ENCODE measurements around the gene TAF11L2.
A peak's percentile ranks its signal among the peaks of the same experiment; 100 is the strongest.
"Not testable (repeated sequence)": the region's sequence is repeated elsewhere in the genome, so short reads cannot be mapped to it uniquely, and the experiment has no call there.

TAF11L2 gene

DNA sequence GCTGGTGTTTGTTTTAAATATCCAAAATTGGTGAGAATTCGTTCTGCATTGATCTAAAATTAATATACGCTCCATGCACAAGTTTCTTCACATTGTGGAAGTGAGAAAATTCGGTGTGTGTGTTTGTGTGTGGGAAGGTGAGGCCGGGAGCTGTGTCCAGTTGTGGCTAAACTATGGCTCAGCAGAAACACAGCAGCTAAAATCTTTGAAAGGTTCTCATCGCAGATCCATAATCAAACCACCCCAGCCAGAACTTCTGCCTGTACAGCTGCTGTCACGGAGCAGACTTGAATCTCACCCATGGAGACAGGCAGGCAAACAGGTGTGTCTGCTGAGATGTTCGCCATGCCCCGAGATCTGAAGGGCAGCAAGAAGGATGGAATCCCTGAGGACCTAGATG is at the start of gene TAF11L2:
Gene TAF11L2 (plus strand): TSS at position 301 of the 400 bp plus-strand sequence.
- DNase-seq = not testable (repeated sequence)

DNA sequence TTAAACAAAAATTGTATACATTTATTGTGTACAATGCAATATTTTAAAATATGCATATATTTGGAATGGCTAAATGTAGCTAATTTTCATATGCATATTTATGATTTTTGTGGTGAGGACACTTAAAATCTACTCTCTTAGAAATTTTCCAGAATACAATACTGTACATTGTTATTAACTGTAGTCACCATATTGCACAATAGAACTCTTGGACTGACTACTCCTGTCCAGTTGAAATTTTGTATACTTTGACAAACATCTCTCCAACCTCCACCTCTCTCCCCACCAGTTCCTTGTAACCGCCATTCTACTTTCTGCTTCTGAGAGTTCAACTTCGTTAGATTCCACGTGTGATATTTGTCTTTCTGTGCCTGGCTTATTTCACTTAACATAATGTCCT is 49.2 kb upstream of the TAF11L2 start:
- DNase-seq = no peak

DNA sequence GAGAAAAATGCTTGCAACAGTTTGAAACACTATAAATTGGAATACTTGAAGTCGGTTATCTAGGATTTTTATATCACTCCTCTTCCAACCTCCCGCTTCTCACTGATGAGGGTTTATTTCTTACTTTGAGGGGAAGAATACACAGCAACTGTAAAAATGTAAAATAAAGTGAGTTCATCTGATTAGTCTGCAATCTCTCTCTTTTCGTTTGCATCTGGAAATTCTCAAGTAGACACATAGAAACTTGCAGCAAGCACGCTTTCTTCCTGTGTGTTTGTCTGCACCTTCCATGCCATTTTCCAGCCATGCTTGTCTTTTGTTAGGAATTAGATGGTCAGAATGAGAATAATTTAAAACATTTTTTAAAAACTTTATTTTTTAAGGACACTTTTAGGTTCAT is 45.1 kb upstream of the TAF11L2 start:
- DNase-seq = no peak

DNA sequence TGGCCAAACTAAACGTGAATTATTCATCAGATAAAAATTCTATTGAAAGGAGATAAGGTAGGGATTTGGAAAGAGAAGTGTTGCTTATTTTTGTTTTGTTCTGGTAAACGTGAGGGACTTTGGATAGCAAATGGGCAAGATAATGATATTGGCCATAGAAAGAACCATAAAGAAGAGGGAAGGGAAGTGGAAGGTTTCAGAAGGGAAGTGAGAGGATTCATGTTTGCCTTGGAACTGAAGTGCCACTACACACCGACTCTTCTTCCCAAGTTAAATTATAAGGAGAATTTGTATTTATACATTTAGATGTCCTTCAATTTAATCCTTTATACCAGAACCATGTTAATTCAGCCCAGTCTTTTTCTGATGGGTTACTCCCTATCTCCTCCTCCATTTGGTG is 42.1 kb upstream of the TAF11L2 start:
- DNase-seq = no peak

DNA sequence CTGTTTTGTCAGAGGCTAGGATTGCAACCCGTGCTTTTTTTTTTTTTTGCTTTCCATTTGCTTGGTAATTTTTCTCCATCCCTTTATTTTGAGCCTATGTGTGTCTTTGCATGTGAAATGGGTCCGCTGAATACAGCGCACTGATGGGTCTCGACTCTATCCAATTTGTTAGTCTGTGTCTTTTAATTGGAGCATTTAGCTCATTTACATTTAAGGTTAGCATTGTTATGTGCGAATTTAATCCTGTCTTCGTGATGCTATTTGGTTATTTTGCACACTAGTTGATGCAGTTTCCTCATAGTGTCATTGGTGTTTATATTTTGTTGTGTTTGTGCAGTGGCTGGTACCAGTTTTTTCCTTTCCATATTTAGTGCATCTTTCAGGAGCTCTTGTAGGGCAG is 36.2 kb upstream of the TAF11L2 start:
- no peak for DNase-seq

DNA sequence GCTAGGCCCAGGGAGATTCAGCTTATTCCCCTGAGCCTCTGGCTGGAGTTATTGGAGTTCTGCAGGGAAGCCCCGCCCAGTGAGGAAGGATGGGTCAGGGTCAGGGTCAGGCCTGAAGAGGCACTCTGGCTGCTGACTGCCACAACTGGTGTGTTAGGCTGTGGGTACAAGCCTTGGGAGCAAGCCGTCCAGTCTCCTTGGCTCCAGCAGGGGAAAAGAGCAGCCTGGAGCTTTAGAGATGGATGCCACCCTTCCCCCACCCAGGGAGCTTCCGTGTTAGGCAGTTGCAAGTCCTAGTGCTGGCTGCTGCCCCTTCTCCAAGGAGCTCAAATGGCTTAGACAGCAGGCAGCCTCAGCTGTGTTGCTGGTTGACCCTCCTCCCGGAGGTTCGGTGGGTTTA is 34.4 kb upstream of the TAF11L2 start:
- DNase-seq = no peak

DNA sequence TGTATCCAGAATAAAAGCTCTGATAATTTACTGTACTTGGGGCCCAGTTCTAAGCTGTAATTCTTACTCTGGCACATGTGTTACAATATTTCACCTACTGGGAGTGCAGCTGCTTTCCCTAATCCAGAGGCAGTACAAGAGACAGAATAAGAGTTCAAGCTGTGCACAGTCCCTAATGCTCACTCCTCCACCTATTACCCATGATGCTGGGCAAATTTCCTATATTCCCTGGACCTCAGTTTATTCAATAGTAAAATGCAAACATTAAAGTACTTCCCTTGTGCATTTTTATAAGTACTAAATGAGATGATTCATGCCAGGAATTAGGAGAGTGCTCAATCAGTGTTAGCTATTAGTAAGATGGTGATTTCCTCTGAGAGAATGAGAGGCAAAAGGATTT is 28.0 kb upstream of the TAF11L2 start:
- DNase-seq = no peak

DNA sequence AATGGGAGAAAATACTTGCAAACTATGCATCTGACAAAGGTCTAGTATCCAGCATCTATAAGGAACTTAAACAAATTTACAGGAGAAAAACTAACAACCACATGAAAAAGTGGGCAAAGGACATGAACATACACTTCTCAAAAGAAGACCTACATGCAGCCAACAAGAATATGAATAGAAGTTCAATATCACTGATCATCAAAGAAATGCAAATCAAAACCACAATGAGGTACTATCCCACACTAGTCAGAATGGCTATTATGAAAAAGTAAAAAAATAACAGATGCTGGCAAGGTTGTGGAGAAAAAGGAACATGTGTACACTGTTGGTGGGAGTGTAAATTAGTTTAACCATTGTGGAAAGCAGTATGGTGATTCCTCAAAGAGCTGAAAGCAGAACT is 23.0 kb upstream of the TAF11L2 start:
- DNase-seq = not testable (repeated sequence)

DNA sequence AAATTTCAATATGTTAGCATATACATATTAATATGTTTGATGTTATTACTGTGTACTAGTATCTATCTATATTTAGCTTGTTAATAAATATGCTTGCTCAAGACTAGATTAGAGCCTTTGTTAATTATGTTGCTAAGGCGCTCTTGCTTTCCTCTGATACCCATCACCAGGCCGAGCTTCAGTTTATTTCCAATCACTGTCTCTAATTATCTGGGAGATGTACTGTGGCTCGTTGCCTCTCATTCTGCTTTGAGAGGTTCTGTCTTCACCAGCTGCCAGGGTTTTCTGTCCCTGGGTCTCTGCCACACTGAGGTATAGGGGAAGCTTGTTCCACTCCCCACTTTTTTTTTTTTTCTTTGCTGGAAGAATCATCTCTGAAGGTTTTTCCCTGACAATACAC is 21.0 kb upstream of the TAF11L2 start:
- no peak for DNase-seq

DNA sequence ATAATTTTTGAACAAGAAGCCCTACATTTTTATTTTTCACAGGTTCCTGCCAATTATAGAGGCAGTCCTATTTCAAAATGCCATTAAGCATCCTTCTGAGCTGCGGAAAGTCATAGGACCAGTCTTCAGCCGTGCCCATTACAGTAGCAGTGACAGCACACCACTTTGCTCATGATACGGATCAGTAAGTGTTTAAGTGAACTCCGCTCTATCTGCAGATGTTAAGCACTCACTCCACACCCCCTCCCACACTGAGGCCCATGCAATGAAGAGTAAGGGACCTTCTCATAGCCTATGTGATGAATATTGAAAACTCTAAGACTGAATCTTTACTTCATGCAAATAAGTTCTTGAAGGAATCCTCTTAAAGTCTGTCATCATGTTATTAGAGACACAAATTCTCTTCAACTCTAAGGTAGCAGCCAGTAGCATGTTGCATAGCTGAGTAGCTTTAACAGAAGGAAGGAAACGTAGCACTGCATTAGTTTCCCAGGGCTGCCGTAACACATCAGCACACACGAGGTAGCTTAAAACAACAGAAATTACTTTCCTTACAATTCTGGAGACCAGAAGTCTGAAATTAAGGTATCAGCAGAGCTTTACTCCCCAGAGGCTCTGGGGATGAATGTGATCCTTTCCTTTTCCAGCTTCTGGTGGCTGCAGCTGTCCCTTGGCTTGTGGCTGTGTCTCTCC is 20.3 kb upstream of the TAF11L2 start:
- no peak for DNase-seq

DNA sequence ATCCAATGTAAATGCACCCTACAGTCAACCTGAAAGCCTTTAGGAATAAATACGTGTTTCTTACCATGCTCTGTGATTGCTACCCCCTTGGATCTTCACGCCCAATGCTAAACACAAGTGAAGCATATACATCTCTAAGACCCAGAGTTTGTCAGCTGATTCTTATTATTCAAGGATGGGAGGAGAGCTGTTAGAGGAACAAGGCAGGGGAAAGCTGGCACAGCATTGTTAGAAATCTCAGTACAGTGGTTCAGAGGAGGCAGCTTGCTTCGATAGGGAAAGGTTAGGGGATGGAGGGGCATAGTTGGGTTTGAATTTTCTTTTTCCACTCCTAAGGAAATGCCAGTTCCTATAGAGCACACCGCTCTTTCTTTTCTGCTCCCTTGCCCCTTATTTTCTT is 16.7 kb upstream of the TAF11L2 start:
- no peak for DNase-seq

DNA sequence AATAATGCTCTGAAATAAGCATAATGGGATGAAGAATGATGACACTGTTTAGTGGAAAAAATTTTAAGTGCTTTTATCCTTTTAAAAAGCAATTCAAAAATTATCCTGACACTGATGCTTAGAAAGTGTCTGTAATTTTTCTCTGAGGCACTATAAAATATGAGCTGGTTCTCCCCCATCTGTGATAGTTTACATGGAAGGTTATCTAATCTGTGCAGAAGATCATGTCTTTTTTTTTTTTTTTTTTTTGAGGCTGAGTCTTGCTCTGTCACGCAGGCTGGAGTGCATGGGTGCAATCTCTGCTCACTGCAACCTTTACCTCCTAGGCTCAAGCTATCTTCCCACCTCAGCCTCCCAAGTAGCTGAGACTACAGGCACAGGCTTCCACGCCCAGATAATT is 15.2 kb upstream of the TAF11L2 start:
- DNase-seq = no peak

DNA sequence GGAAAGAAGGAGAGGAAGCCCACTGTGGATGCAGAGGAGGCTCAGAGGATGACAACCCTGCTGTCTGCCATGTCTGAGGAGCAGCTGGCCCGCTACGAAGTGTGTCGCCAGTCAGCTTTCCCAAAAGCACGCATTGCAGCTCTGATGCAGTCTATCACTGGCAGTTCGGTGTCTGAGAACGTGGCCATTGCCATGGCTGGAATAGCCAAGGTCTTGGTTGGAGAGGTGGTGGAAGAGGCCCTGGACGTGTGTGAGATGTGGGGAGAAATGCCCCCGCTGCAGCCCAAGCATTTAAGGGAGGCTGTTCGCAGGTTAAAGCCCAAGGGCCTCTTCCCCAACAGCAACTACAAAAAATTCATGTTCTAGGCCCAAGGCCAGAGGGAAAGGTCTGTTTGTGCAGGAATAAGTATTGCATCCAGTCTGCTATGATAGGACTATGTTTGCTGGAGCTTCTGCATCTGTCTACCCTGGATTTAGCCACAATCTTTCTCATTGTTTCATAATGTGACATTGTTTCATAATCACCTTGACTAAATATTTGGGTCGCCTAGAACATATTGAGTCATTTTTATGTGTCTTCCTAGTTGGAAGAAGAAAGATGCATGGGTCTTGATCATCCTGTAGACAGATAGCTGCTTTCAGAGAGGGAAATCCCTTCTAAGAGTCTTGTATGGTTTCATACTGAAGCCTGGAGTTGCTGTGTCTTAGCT is 11.4 kb upstream of the TAF11L2 start:
- DNase-seq = not testable (repeated sequence)

DNA sequence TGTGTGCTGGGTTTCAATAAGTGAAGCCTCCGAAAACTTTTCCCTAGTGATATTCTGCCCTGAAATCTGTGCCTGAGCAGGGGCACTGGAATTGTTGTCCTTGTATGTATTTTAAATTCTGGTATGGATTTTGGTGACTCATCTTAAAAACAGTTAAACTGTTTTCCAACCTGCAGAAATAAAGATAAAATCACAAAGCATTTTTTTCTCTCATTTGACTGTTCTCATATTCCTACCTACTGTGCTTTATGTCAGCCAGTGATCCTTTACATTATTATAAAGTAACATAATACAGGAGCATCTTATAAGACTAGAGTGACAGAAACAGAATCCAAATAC is 10.9 kb upstream of the TAF11L2 start:
- no peak for DNase-seq

DNA sequence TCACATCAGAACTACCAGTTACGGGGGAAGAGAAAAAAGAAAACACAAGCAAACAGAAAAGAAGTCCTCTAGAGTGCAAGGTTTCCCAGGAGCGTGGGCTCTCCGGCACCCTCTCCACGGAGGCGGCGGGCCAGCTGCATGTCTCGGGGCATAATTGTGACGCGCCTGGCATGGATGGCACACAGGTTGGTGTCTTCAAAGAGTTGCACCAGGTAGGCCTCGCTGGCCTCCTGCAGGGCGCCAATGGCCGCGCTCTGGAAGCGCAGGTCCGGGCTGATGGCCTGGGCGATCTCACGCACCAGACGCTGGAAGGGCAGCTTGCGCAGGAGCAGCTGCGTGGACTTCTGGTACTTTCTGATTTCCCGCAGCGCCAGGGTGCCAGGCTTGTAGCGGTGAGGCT is 6.8 kb upstream of the TAF11L2 start:
- not testable (repeated sequence) for DNase-seq

DNA sequence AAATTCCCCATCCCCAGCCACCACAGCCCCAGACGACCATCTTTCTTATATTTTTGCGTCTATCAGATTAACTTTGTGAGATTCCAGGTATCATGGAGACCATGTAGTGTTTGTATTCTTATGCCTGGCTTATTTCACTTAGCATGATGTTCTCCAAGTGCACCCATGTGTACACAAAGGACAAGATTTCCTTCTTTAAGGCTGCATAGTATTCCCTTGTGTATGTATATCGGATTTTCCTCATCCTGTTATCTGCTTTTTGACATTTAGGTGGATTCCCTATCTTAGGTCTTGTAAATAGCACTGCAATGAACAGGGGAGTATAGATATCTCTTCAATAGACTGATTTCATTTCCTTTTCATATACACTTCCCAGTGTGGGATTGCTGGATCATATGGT is 5.3 kb upstream of the TAF11L2 start:
- no peak for DNase-seq

DNA sequence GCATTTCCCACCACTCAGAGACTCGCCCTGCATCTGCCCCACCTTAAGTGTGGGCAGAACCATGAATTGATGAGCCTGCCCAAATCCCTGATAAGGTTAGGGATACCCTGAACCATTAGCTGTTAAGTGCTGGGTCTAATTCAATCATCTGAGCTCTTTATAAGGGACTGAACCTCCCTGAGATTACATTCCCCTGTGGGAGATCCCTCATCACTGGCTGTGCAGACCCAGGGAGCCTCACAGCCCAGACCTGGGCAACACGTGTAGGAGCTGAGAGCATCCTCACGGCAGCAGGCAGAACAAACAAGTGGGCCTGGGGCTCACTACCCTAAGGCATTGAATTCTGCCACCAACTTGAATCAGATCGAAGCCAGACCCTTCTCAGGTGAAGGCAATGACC is 585 bp upstream of the TAF11L2 start:
- no peak for DNase-seq

DNA sequence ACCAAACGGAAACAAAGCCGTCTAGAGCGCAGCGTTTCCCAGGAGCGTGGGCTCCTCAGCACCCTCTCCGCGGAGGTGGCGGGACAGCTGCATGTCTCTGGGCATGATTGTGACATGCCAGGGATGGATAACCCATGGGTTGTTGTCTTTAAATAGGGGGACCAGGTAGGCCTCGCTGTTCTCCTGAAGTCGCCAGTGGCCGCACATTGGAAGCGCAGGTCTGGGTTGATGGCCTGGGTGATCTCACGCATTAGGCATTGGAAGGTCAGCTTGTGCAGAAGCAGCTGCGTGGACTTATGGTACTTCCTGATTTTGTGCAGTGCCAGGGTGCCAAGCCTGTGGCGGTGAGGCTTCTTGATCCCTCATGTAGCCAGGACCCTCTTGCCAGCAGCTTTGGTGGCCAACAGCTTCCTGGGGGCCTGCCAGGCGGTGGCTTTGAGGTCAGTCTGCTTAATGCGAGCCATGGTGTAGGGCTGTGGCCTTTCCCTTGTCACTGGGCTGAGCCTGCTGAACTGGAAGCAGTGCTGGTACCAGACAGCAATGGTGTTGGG is 13.8 kb downstream of the TAF11L2 start:
- DNase-seq = no peak

DNA sequence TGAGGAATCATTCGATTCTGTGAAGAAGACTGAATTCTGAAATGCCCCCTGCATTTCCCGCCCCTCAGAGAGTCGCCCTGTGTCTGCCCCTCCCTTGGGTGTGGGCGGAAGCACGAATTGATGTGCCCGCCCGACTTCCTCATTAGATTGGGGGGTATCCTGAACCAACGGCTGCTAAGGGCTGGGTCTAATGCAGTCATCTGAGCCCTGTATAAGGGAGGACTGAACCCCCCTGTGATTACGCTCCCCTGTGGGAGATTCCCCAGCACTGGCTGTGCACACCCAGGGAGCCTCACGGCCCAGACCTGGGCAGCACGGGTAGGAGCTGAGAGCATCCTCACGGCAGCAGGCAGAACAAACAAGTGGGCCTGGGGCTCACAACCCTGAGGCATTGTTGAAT is 19.5 kb downstream of the TAF11L2 start:
- not testable (repeated sequence) for DNase-seq

DNA sequence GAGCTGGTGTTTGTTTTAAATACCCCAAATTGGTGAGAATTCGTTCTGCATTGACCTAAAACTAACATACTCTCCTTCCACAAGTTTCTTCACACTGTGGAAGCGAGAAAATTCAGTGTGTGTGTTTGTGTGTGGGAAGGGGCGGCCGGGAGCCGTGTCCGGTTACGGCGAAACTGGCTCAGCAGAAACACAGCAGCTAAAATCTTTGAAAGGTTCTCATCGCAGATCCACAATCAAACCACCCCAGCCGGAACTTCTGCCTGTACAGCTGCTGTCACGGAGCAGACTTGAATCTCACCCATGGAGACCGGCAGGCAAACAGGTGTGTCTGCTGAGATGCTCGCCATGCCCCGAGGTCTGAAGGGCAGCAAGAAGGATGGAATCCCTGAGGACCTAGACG is 20.0 kb downstream of the TAF11L2 start, which contains the start of gene TAF11L3:
Gene TAF11L3 (plus strand): TSS at position 301 of the 400 bp plus-strand sequence.
- DNase-seq = not testable (repeated sequence)

DNA sequence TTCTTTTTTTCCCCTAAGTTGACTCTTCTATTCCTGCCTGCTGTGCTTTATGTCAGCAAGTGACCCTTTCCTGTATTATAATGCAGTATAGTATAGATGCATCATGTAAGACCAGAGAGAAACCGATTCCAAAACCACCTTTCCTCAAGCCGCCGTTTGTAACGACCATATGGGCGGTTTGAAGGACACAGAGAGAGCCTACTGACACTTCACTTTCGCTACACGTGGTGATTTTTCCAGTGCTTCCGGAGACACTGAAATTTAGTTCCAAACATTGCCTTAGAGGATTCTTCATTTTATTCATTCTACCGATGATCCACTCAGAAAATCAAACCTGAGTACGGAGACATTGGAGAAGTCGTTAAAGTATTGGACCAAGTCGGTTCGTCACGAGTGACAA is 21.5 kb downstream of the TAF11L2 start:
- not testable (repeated sequence) for DNase-seq

DNA sequence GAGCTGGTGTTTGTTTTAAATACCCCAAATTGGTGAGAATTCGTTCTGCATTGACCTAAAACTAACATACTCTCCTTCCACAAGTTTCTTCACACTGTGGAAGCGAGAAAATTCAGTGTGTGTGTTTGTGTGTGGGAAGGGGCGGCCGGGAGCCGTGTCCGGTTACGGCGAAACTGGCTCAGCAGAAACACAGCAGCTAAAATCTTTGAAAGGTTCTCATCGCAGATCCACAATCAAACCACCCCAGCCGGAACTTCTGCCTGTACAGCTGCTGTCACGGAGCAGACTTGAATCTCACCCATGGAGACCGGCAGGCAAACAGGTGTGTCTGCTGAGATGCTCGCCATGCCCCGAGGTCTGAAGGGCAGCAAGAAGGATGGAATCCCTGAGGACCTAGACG is 23.5 kb downstream of the TAF11L2 start, which contains the start of gene TAF11L4:
Gene TAF11L4 (plus strand): TSS at position 301 of the 400 bp plus-strand sequence.
- not testable (repeated sequence) for DNase-seq

DNA sequence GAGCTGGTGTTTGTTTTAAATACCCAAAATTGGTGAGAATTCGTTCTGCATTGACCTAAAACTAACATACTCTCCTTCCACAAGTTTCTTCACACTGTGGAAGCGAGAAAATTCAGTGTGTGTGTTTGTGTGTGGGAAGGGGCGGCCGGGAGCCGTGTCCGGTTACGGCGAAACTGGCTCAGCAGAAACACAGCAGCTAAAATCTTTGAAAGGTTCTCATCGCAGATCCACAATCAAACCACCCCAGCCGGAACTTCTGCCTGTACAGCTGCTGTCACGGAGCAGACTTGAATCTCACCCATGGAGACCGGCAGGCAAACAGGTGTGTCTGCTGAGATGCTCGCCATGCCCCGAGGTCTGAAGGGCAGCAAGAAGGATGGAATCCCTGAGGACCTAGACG is 26.9 kb downstream of the TAF11L2 start, which contains the start of gene TAF11L5:
Gene TAF11L5 (plus strand): TSS at position 301 of the 400 bp plus-strand sequence.
- not testable (repeated sequence) for DNase-seq

DNA sequence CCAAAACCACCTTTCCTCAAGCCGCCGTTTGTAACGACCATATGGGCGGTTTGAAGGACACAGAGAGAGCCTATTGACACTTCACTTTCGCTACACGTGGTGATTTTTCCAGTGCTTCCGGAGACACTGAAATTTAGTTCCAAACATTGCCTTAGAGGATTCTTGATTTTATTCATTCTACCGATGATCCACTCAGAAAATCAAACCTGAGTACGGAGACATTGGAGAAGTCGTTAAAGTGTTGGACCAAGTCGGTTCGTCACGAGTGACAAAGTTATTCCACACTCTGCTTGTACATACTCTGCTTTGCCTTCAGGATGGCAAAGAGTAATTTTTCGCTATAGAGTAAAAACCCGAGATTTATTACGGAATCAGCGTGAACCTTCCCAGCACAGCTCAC is 28.5 kb downstream of the TAF11L2 start:
- DNase-seq = peak in 1 of 2 donors; percentile 25
